HG03045 (cell line): ENCODE results near the gene MGLL.
"Not testable (repeated sequence)": the region's sequence is repeated elsewhere in the genome, so short reads cannot be mapped to it uniquely, and the experiment has no call there.

Source experiments
- ATAC-seq: cut with Tn5 transposase; IDR thresholded peaks from one replicate; pipeline ENCODE4 v1.9.1; 2021; ENCODE audit warnings: mild to moderate bottlenecking, moderate library complexity; ENCODE audit not compliant: unreplicated experiment

Gene MGLL

GRCh38 chr3:127665586-127665985 lies 156.7 kb downstream of the MGLL start:
- ATAC-seq = no peak

GRCh38 chr3:127665165-127665564 lies 157.2 kb downstream of the MGLL start:
- ATAC-seq = no peak

- no peak for ATAC-seq
Measured at GRCh38 chr3:127663151-127663550, 159.2 kb downstream of the MGLL start.

GRCh38 chr3:127662001-127662469 lies 160.3 kb downstream of the MGLL start:
- ATAC-seq = no peak

GRCh38 chr3:127661600-127661999 lies 160.7 kb downstream of the MGLL start:
- ATAC-seq = no peak

- no peak for ATAC-seq
Measured at GRCh38 chr3:127660621-127661251, 161.6 kb downstream of the MGLL start.

- ATAC-seq = no peak
Measured at GRCh38 chr3:127658234-127658633, 164.1 kb downstream of the MGLL start.

- no peak for ATAC-seq
Measured at GRCh38 chr3:127656906-127657305, 165.4 kb downstream of the MGLL start.

- no peak for ATAC-seq
Measured at GRCh38 chr3:127655641-127656040, 166.7 kb downstream of the MGLL start.

- not testable (repeated sequence) for ATAC-seq
Measured at GRCh38 chr3:127654993-127655392, 167.3 kb downstream of the MGLL start.

GRCh38 chr3:127654374-127654773 lies 167.9 kb downstream of the MGLL start:
- ATAC-seq = no peak

- ATAC-seq = no peak
Measured at GRCh38 chr3:127652246-127652995, 169.9 kb downstream of the MGLL start.

- no peak for ATAC-seq
Measured at GRCh38 chr3:127651516-127652172, 170.7 kb downstream of the MGLL start.

- ATAC-seq = no peak
Measured at GRCh38 chr3:127650236-127650635, 172.1 kb downstream of the MGLL start.

- no peak for ATAC-seq
Measured at GRCh38 chr3:127647845-127648204, 174.5 kb downstream of the MGLL start.

- no peak for ATAC-seq
Measured at GRCh38 chr3:127647166-127647844, 175.0 kb downstream of the MGLL start.

- no peak for ATAC-seq
Measured at GRCh38 chr3:127646501-127647046, 175.7 kb downstream of the MGLL start.

GRCh38 chr3:127645371-127646015 lies 176.8 kb downstream of the MGLL start:
- ATAC-seq = no peak

GRCh38 chr3:127644641-127645370 lies 177.5 kb downstream of the MGLL start:
- no peak for ATAC-seq

- no peak for ATAC-seq
Measured at GRCh38 chr3:127640042-127640355, 182.3 kb downstream of the MGLL start.
